ACC112 (cell line): ENCODE data around the gene DEPDC1B.

ENCODE experiments used
- H2AFZ ChIP-seq: fragments of 200-600 bp; sonication (generic); one replicate; pipeline ENCODE4 v1.6.0; 2017; ENCODE audit warnings: antibody characterized with exemption, low read length; ENCODE audit not compliant: unreplicated experiment
- H3K27ac ChIP-seq: fragments of 200-600 bp; sonication (generic); 2 replicates; pipeline ENCODE4 v1.5.1; 2014; ENCODE audit warnings: low read depth, mild to moderate bottlenecking, antibody characterized with exemption, low read length, moderate library complexity
- H3K27me3 ChIP-seq: fragments of 200-600 bp; sonication (generic); 2 replicates; pipeline ENCODE4 v1.6.1; 2014; ENCODE audit warnings: mild to moderate bottlenecking, antibody characterized with exemption, low read length, moderate library complexity, mixed read lengths; ENCODE audit not compliant: insufficient read depth
- H3K36me3 ChIP-seq: fragments of 200-600 bp; sonication (generic); 2 replicates; pipeline ENCODE4 v1.6.1; 2016; ENCODE audit warnings: mild to moderate bottlenecking, antibody characterized with exemption, low read length, moderate library complexity, mixed read lengths; ENCODE audit not compliant: insufficient read depth
- H3K4me1 ChIP-seq: fragments of 200-600 bp; sonication (generic); one replicate; pipeline ENCODE4 v1.6.1; 2016; ENCODE audit warnings: low read length, mixed read lengths; ENCODE audit not compliant: insufficient read depth, unreplicated experiment, control insufficient read depth
- H3K4me3 ChIP-seq: fragments of 200-600 bp; sonication (generic); 2 replicates; pipeline ENCODE4 v1.5.1; 2014; ENCODE audit warnings: mild to moderate bottlenecking, low read depth, low read length
- H3K79me2 ChIP-seq: fragments of 200-600 bp; sonication (generic); one replicate; pipeline ENCODE4 v1.6.0; 2016; ENCODE audit warnings: low read length; ENCODE audit not compliant: control insufficient read depth, unreplicated experiment, insufficient read depth

The DEPDC1B gene

GRCh38 chr5:60675286-60675685, 24.7 kb downstream of the DEPDC1B start:
- peaks cover 6% of the 10 kb centered on the region for H3K79me2 ChIP-seq
- no peak overlapping the region for H2AFZ ChIP-seq
- no peaks in the 10 kb centered on the region for H3K4me1 ChIP-seq
- H3K36me3 ChIP-seq, result no peaks in the 10 kb centered on the region
- H3K4me3 ChIP-seq, result no peak overlapping the region
- H3K27me3 ChIP-seq, result no peaks in the 10 kb centered on the region
- no peak overlapping the region for H3K27ac ChIP-seq

- Histone ChIP-seq H3K4me1 (no peaks in the 10 kb centered on the region), H3K4me3 (no peak overlapping the region), H3K27ac (no peak overlapping the region), H3K79me2 (peaks cover 3% of the 10 kb centered on the region), H3K36me3 (no peaks in the 10 kb centered on the region), H3K27me3 (no peaks in the 10 kb centered on the region), H2AFZ (no peak overlapping the region)
Measured at GRCh38 chr5:60674251-60675069, 25.5 kb downstream of the DEPDC1B start.

GRCh38 chr5:60673334-60673733, 26.6 kb downstream of the DEPDC1B start:
- H3K27ac ChIP-seq, result no peak overlapping the region
- H3K4me3 ChIP-seq, result no peak overlapping the region
- H3K36me3 ChIP-seq, result no peaks in the 10 kb centered on the region
- H3K79me2 ChIP-seq, result peaks cover 3% of the 10 kb centered on the region
- no peak overlapping the region for H2AFZ ChIP-seq
- H3K4me1 ChIP-seq, result no peaks in the 10 kb centered on the region
- no peaks in the 10 kb centered on the region for H3K27me3 ChIP-seq

- Histone ChIP-seq H3K79me2 (peaks cover 3% of the 10 kb centered on the region), H3K4me3 (no peak overlapping the region), H2AFZ (no peak overlapping the region), H3K27me3 (no peaks in the 10 kb centered on the region), H3K27ac (no peak overlapping the region), H3K36me3 (no peaks in the 10 kb centered on the region), H3K4me1 (no peaks in the 10 kb centered on the region)
Measured at GRCh38 chr5:60672693-60673264, 27.2 kb downstream of the DEPDC1B start.

DNA sequence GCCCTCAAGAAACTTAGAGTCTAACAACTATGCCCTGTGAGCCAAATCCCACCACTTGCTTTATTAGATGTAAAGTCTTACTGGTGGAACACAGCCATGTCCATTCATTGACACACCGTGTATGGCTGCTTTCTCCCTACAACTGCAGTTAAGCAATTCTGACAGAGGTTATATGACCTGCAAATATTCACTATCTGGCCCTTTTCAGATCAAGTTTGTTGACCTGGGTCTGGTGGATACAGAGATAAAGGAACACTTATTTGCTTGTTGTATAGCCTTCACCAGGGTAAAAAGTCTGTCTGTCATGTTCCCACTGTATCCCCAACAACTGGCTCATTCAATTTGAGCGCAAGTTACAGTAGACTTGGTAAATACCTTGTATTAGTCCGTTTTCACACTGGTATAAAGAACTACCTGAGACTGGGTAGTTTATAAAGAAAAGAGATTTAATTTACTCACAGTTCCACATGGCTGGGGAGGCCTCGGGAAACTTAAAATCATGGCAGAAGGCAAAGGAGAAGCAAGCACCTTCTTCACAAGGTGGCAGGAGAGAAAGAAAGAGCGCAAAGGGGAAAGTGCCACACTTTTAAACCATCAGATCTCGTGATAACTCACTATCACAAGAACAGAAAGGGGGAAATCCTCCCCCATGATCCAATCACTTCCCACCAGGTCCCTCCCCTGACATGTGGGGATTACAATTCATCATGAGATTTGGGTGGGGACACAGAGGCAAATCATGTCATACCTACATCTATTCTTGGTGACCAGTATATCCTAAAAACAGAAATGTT, 27.9 kb downstream of the DEPDC1B start:
- Histone ChIP-seq H3K4me1 (no peaks in the 10 kb centered on the region), H3K4me3 (no peak overlapping the region), H3K27me3 (no peaks in the 10 kb centered on the region), H3K27ac (no peak overlapping the region), H3K79me2 (peaks cover 3% of the 10 kb centered on the region), H3K36me3 (no peaks in the 10 kb centered on the region), H2AFZ (no peak overlapping the region)

GRCh38 chr5:60670749-60671148, 29.2 kb downstream of the DEPDC1B start:
- H3K36me3 ChIP-seq, result no peaks in the 10 kb centered on the region
- H3K27ac ChIP-seq, result no peak overlapping the region
- peaks cover 3% of the 10 kb centered on the region for H3K79me2 ChIP-seq
- H2AFZ ChIP-seq, result no peak overlapping the region
- no peak overlapping the region for H3K4me3 ChIP-seq
- H3K27me3 ChIP-seq, result no peaks in the 10 kb centered on the region
- H3K4me1 ChIP-seq, result no peaks in the 10 kb centered on the region

GRCh38 chr5:60668686-60669304, 31.2 kb downstream of the DEPDC1B start:
- Histone ChIP-seq H2AFZ (no peak overlapping the region), H3K36me3 (no peaks in the 10 kb centered on the region), H3K27me3 (no peaks in the 10 kb centered on the region), H3K4me1 (no peaks in the 10 kb centered on the region), H3K4me3 (no peak overlapping the region), H3K27ac (no peak overlapping the region), H3K79me2 (no peaks in the 10 kb centered on the region)

DNA sequence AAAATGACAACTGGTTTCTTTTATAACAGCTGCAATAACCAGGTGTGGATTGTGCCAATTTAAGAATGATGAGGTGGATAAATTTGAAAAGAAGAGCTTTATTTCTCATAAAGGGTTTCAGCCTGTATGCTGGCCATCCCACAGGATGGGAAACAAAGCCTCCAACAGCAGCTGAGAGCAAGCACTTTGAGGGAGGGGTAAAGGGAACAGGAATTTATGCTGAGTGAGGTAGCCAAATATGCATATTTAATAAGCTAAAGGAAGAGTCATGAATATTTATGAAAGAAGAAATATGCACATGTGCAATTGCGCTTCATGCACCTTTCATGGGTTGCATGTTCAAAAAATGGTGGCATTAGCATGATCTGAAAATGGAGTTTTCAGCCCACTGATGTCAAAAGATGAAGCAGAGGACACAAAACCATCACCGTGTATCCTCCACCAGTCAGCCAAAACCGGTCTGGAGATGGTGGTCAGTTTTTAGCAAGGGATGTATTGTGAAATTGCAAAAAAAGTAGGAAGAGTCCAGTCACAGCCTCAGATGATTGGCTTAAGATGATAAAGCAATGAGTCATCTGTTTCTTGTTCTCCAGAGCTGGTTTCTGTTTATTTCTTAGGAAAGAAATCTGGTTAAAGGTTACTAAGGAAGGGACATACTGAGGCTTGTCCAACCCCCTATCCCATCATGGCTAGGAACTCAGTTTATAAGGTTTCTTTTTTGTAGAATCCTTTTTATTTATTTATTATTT, 47.9 kb downstream of the DEPDC1B start:
- H3K4me3 ChIP-seq, result 0 out of 2 replicates have a peak overlapping the region, but pooled peaks have one; percentile 16
- H3K4me1 ChIP-seq, result peaks cover 11% of the 10 kb centered on the region
- no peaks in the 10 kb centered on the region for H3K36me3 ChIP-seq
- H3K27me3 ChIP-seq, result no peaks in the 10 kb centered on the region
- H3K79me2 ChIP-seq, result no peaks in the 10 kb centered on the region
- H2AFZ ChIP-seq, result no peak overlapping the region
- H3K27ac ChIP-seq, result peak overlapping the region; percentile 70

GRCh38 chr5:60649288-60649917, 50.6 kb downstream of the DEPDC1B start:
- H3K4me3 ChIP-seq, result no peak overlapping the region
- no peak overlapping the region for H2AFZ ChIP-seq
- no peak overlapping the region for H3K27ac ChIP-seq
- no peaks in the 10 kb centered on the region for H3K79me2 ChIP-seq
- no peaks in the 10 kb centered on the region for H3K36me3 ChIP-seq
- no peaks in the 10 kb centered on the region for H3K27me3 ChIP-seq
- H3K4me1 ChIP-seq, result peaks cover 11% of the 10 kb centered on the region
